PC-3 (cell line): ENCODE measurements around the gene EIF3D. TPM values are rescaled to one million over a fixed set of nuclear protein-coding genes. Genes with fewer than 3 reads are reported as not detected.
"Not testable (repeated sequence)": the region's sequence is repeated elsewhere in the genome, so short reads cannot be mapped to it uniquely, and the experiment has no call there.

ENCODE experiments used
- ATAC-seq: fragments of 200-7000 bp; cut with Tn5 transposase; 2 replicates; pipeline ENCODE4 v1.9.1; 2020; ENCODE audit warnings: mild to moderate bottlenecking, moderate library complexity
- BruUV-seq: library from RNA; stranded (reverse); fragments of 400-500 nt; replicated peaks from 2 replicates; lab custom pipeline; 2021; lab: Mats Ljungman, UMichigan
- CTCF ChIA-PET: fragments of 300-600 bp; sonication (Branson Sonifier 250); formaldehyde crosslinking; loops from one replicate; lab custom pipeline; 2022; ENCODE audit warnings: antibody characterized with exemption; lab: Charles Lee
- POLR2A ChIA-PET: fragments of 300-600 bp; sonication (Branson Sonifier 250); formaldehyde crosslinking; loops from one replicate; lab custom pipeline; 2022; ENCODE audit warnings: antibody characterized with exemption; ENCODE audit not compliant: unreplicated experiment; lab: Charles Lee
- DNase-seq: peaks from one replicate; pipeline ENCODE4 v3.0.0-alpha.2; 2015
- H2AFZ ChIP-seq: fragments of 300-600 bp; sonication (generic); 2 replicates; pipeline ENCODE4 v1.6.0; 2016; ENCODE audit warnings: antibody characterized with exemption, low read length
- H3F3A ChIP-seq: fragments of 300-600 bp; sonication (generic); one replicate; pipeline ENCODE4 v1.6.0; 2017; ENCODE audit warnings: antibody characterized with exemption, low read length, control low read depth, mild to moderate bottlenecking; ENCODE audit not compliant: unreplicated experiment
- H3K27ac ChIP-seq: fragments of 300-600 bp; sonication (generic); 2 replicates; pipeline ENCODE4 v1.5.1; 2016; ENCODE audit warnings: mild to moderate bottlenecking, low read length
- H3K27me3 ChIP-seq: fragments of 300-600 bp; sonication (generic); 2 replicates; pipeline ENCODE4 v1.6.1; 2016; ENCODE audit warnings: low read length, mixed read lengths
- H3K36me3 ChIP-seq: fragments of 300-600 bp; sonication (generic); 2 replicates; pipeline ENCODE4 v1.6.1; 2016; ENCODE audit warnings: low read depth, mixed run types, low read length, mixed read lengths
- H3K4me1 ChIP-seq: fragments of 300-600 bp; sonication (generic); 2 replicates; pipeline ENCODE4 v1.5.1; 2016; ENCODE audit warnings: low read length; ENCODE audit not compliant: insufficient read depth
- H3K4me2 ChIP-seq: fragments of 300-600 bp; sonication (generic); 2 replicates; pipeline ENCODE4 v1.6.0; 2016; ENCODE audit warnings: low read length
- H3K4me3 ChIP-seq: fragments of 300-600 bp; sonication (generic); 2 replicates; pipeline ENCODE4 v1.5.1; 2016; ENCODE audit warnings: mild to moderate bottlenecking, low read length, mixed read lengths
- H3K79me2 ChIP-seq: fragments of 300-600 bp; sonication (generic); 2 replicates; pipeline ENCODE4 v1.6.1; 2017; ENCODE audit warnings: low read length, mixed read lengths
- H3K9ac ChIP-seq: fragments of 300-600 bp; sonication (generic); 2 replicates; pipeline ENCODE4 v1.6.0; 2016; ENCODE audit warnings: mild to moderate bottlenecking, low read length
- H3K9me2 ChIP-seq: fragments of 300-600 bp; sonication (generic); replicated peaks from 2 replicates; pipeline ENCODE4 v1.6.1; 2016; ENCODE audit warnings: mixed run types, low read length, mixed read lengths
- H3K9me3 ChIP-seq: fragments of 300-600 bp; sonication (generic); 2 replicates; pipeline ENCODE4 v1.6.1; 2016; ENCODE audit warnings: low read length, mixed read lengths
- H4K20me1 ChIP-seq: fragments of 300-600 bp; sonication (generic); 2 replicates; pipeline ENCODE4 v1.6.1; 2016; ENCODE audit warnings: low read length, mixed read lengths
- CTCF ChIP-seq: fragments of 300-600 bp; sonication (generic); conservative IDR thresholded peaks from 2 replicates; pipeline ENCODE4 v1.5.1; 2017; ENCODE audit warnings: antibody characterized with exemption, low read depth, mild to moderate bottlenecking, low read length
- EZH2 ChIP-seq: fragments of 300-600 bp; sonication (generic); IDR thresholded peaks from one replicate; pipeline ENCODE4 v1.6.1; 2017; ENCODE audit warnings: antibody characterized with exemption, mild to moderate bottlenecking, low read length; ENCODE audit not compliant: unreplicated experiment
- EZH2phosphoT487 ChIP-seq: fragments of 300-600 bp; sonication (generic); IDR thresholded peaks from 2 replicates; pipeline ENCODE4 v1.6.1; 2018; ENCODE audit warnings: mild to moderate bottlenecking, antibody characterized with exemption, low read length, borderline replicate concordance
- intact Hi-C: fragments of 100-400 bp; cut with micrococcal nuclease; formaldehyde crosslinking; loops from 2 replicates; pipeline ENCODE4 v1.9.0; 2023
- total RNA-seq: library from RNA; depleted of rRNA; stranded (reverse); fragments of >200 nt; gene quantifications from 2 replicates; pipeline ENCODE4 v1.2.3, GENCODE V29; 2014

The EIF3D gene
- total RNA-seq, 1 experiment from 2014 or later = 247 TPM

DNA sequence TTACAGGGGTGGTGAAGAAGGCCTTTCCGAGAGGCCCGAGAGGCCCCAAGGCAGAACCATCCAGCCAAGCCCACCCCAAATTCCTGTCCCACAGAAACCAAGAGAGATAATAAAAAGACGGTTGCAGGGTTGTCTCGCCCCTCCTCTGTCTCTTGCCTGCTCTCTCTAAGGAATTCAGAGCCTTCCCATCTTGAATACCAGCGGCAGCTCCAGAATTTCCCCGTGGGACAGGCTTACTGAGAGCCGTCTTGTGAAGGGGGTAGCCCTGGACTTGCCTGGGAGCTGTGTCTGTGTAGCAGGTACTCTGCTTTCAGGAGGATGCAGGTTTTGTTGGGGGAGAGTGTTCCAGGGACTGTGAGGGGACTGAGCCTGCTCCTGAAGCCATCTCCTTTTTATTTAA lies 9.6 kb upstream of the EIF3D start:
- CTCF ChIA-PET = interaction anchor here (0.6 kb wide), 1 partner anchor 32 kb away, joined by 3 read pairs; no protein-coding TSS in a partner anchor
- no TSS peak for BruUV-seq

DNA sequence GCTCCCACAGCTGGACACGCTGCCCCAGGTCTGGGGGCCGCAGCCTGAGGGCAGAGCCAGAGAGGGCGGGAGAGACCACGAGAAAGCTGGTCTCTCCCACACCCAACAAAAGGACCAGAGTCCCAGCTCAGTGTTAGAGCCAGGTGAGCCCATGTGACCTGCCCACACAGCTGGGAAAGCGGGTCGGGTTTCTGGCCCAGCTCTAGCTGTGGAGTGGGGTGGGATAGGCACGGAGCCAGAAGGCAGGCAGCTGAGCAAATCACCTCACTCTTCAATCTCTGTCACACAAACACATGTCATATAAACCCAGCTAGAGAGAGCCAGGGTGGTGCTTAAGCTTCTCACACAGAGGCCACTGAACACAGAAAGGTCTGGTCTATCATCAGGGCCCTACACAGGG lies 7.8 kb upstream of the EIF3D start:
- no TSS peak for BruUV-seq
- Histone ChIP-seq H3K27me3 (no peaks in the 10 kb centered on the region), H3K4me2 (no peak overlapping the region), H3K4me3 (no peak overlapping the region), H3K9me3 (no peaks in the 10 kb centered on the region), H3K36me3 (no peaks in the 10 kb centered on the region), H3K79me2 (no peaks in the 10 kb centered on the region), H3K27ac (no peak overlapping the region), H3K9ac (no peak overlapping the region), H3F3A (no peaks in the 10 kb centered on the region), H3K9me2 (no peaks in the 10 kb centered on the region), H4K20me1 (no peaks in the 10 kb centered on the region), H2AFZ (no peak overlapping the region), H3K4me1 (peaks cover 11% of the 10 kb centered on the region; the same call in 1 of the 2 replicates)
- CTCF ChIA-PET = no interaction called here
- ATAC-seq (no peak), DNase-seq (no peak)
- POLR2A ChIA-PET = no interaction called here
- TF ChIP-seq CTCF = no peak
- no peak for TF ChIP-seq EZH2
- no peak for TF ChIP-seq EZH2phosphoT487
- intact Hi-C loops = no loop called here

More for the DNA sequence above, 9.6 kb upstream of the EIF3D start:
- Histone ChIP-seq H2AFZ (no peak overlapping the region), H3K27me3 (no peaks in the 10 kb centered on the region), H3K9me2 (no peaks in the 10 kb centered on the region), H4K20me1 (no peaks in the 10 kb centered on the region), H3K36me3 (no peaks in the 10 kb centered on the region), H3K9ac (no peak overlapping the region), H3F3A (no peaks in the 10 kb centered on the region), H3K4me3 (no peak overlapping the region), H3K79me2 (no peaks in the 10 kb centered on the region), H3K27ac (no peak overlapping the region), H3K4me2 (no peak overlapping the region), H3K9me3 (no peaks in the 10 kb centered on the region), H3K4me1 (peaks cover 22% of the 10 kb centered on the region; the same call in 1 of the 2 replicates)
- POLR2A ChIA-PET = no interaction called here
- DNase-seq (no peak), ATAC-seq (no peak)
- TF ChIP-seq CTCF (no peak), EZH2 (no peak), EZH2phosphoT487 (no peak)
- intact Hi-C loops = no loop called here

GRCh38 chr22:36533320-36533719 lies 4.4 kb upstream of the EIF3D start:
- CTCF ChIA-PET, H4K20me1 ChIP-seq, ATAC-seq, H3K9ac ChIP-seq, H3K36me3 ChIP-seq, H3K9me3 ChIP-seq, DNase-seq, H3K4me2 ChIP-seq, H3K4me3 ChIP-seq, intact Hi-C loops, BruUV-seq, H3K9me2 ChIP-seq, H3K27ac ChIP-seq, H3K4me1 ChIP-seq, H3K27me3 ChIP-seq, H2AFZ ChIP-seq, H3F3A ChIP-seq, H3K79me2 ChIP-seq, POLR2A ChIA-PET: not testable (repeated sequence)
